Colonic mucosa (tissue), 4 donors: Measurements from ENCODE around the gene MFAP1. TPM values are rescaled to one million over a fixed set of nuclear protein-coding genes. Genes with fewer than 3 reads are reported as not detected.

Experiments used
- DNase-seq: peaks from one replicate; pipeline ENCODE4 v3.0.0-alpha.2; 2020
- H3K27ac ChIP-seq: fragments of 200-600 bp; one replicate; pipeline ENCODE4 v1.8.0; 2021
- H3K27me3 ChIP-seq: fragments of 200-600 bp; one replicate; pipeline ENCODE4 v1.8.0; 2021
- H3K36me3 ChIP-seq: fragments of 200-600 bp; one replicate; pipeline ENCODE4 v1.8.0; 2021
- H3K4me1 ChIP-seq: fragments of 200-600 bp; one replicate; pipeline ENCODE4 v1.8.0; 2021; ENCODE audit warnings: mild to moderate bottlenecking
- H3K4me3 ChIP-seq: fragments of 200-600 bp; one replicate; pipeline ENCODE4 v1.8.0; 2021
- H3K9ac ChIP-seq, 2 donors: one replicate each; pipeline ENCODE4 v1.7.0; 2013; ENCODE audit warnings: control low read depth in 2 of 2, low read depth in 2 of 2, low read length in 2 of 2
- H3K9me3 ChIP-seq: fragments of 200-600 bp; one replicate; pipeline ENCODE4 v1.8.0; 2021
- intact Hi-C: fragments of 100-400 bp; cut with DNase I; formaldehyde crosslinking; loops from one replicate; pipeline ENCODE4 v1.14.1; 2022
- total RNA-seq, 2 donors: library from RNA; stranded (reverse); fragmentation: NEBNext Ultra II Directional in 1 of 2; extraction: Animal tissue kit (Norgen Biotek cat#: 25700) in 1 of 2; gene quantifications; one replicate each; pipeline ENCODE4 v1.2.1, GENCODE V29; 2021
- TF ChIP-seq, protein P1 (sequence below): fragments of 200-600 bp; IDR thresholded peaks from one replicate; pipeline ENCODE4 v1.8.0; 2022; ENCODE audit warnings: antibody characterized with exemption, mild to moderate bottlenecking
- donor health status: healthy.
- donor health status: DM: no; HTN: no; CAD: no.
- donor health status: DM: no; HTN: no; CAD: no.

MFAP1 gene, protein sequence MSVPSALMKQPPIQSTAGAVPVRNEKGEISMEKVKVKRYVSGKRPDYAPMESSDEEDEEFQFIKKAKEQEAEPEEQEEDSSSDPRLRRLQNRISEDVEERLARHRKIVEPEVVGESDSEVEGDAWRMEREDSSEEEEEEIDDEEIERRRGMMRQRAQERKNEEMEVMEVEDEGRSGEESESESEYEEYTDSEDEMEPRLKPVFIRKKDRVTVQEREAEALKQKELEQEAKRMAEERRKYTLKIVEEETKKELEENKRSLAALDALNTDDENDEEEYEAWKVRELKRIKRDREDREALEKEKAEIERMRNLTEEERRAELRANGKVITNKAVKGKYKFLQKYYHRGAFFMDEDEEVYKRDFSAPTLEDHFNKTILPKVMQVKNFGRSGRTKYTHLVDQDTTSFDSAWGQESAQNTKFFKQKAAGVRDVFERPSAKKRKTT
- total RNA-seq, result 10 to 100 TPM; 20.7 to 27.8 TPM

DNA sequence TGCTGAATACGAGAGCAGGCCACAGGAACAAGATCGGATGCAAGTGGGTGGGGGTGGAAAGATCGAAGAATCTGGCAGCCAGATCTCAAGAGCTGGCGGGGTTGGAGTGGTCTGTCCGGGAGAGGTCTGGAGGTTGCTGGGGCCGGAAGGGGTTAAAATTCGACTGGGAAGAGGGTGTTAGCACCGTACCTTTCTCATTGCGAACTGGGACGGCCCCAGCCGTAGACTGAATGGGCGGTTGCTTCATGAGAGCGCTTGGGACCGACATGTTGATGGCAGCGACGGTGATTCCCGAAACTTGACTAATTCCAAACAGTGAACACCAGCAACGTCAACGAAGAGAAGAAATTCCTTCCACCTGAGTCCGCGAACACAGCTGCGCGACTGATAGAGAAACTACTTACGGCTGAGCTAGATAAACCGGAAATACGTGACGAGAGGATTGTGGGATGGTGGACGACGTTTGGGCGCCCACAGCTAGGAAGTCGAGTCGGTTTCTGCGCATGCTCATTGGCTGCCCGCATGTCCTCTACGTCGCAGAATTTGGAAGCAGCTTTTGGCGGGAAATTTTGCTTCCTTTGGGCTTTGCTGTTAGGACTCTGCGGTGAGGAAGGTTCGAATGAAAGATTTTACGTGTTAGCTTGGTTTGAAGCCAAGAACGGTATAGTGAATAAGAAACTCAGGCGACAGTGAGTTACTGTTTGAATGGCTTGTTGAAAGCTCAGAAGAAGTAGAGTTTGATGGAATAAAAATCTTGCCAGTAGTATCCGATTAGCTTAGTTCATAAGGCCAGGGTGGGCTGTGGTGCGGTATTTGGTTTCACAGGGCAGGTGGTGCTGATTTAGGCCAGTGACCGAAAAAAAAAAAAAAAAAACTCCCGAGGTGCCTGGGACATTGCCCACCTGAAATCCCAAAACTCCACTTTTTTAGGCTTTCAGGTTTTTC is at the start of gene MFAP1:
Gene MFAP1 (minus strand): TSS at position 389 of the 945 bp plus-strand sequence. CDS start 121 bp downstream, at position 268.
- H3K27me3 ChIP-seq, result no peaks in the 10 kb centered on the region

DNA sequence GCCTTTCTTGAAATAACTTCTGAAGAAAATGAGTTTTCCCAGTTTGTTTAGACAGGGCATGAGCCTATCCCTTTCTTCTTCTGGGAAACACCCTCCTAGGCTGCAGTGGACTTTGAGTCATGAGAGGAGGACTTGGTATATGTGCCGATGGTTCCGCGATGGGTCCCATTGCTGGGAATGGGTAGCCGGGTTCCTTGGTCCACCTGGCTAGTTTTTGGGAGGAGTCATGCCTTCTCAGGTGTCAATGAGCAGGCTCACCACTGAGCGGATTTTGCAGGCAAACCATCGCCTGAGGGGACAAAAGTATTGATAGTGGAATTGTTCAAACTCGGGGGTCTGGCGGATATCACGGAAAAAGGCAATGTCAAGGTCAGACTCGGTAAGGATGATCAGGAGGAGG is 49.2 kb upstream of the MFAP1 start:
- no peaks in the 10 kb centered on the region for H3K36me3 ChIP-seq
- intact Hi-C loops, result no loop called here
- TF ChIP-seq, protein P1, sequence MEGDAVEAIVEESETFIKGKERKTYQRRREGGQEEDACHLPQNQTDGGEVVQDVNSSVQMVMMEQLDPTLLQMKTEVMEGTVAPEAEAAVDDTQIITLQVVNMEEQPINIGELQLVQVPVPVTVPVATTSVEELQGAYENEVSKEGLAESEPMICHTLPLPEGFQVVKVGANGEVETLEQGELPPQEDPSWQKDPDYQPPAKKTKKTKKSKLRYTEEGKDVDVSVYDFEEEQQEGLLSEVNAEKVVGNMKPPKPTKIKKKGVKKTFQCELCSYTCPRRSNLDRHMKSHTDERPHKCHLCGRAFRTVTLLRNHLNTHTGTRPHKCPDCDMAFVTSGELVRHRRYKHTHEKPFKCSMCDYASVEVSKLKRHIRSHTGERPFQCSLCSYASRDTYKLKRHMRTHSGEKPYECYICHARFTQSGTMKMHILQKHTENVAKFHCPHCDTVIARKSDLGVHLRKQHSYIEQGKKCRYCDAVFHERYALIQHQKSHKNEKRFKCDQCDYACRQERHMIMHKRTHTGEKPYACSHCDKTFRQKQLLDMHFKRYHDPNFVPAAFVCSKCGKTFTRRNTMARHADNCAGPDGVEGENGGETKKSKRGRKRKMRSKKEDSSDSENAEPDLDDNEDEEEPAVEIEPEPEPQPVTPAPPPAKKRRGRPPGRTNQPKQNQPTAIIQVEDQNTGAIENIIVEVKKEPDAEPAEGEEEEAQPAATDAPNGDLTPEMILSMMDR, result no peak

More for the DNA sequence above, at the start of gene MFAP1:
- TF ChIP-seq, protein P1, result no peak
- peaks cover 14% of the 10 kb centered on the region for H3K4me1 ChIP-seq
- no peaks in the 10 kb centered on the region for H3K9me3 ChIP-seq
- no peaks in the 10 kb centered on the region for H3K36me3 ChIP-seq
- intact Hi-C loops, result no loop called here
- peak within 1 kb of the TSS; percentile 68 for H3K4me3 ChIP-seq
- peak; percentile 95 for DNase-seq
- H3K27ac ChIP-seq, result peak within 1 kb of the TSS; percentile 87
- peak within 1 kb of the TSS; percentile 71 to 90 for H3K9ac ChIP-seq

DNA sequence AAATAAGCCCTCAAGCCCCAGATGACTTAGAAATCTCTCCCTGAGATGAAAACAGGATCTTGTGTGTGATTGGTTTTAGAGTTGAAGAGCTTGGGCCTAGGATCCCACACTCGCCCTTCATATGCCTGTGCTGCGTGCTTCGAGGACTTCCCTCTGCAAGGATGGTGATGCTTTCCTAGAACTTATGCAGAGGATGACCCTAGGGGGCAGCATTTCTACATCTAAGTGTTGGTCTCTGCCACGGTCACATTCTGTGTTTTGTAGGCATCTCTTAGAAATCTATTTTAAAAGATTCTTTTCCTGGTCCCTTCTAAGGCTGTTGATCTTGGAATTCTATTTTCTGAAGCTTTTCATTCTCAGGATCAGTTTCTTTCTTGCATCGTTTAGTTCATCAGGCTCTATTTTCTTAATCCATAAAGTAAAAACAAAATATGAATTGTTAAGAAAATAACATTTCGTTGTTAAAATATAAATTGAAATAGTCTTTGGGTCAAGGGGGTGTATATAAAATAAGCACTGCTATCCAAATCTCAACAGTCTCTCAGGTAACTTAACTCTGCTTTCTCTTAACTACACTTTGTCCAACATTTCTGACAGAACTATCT is 48.0 kb upstream of the MFAP1 start:
- intact Hi-C loops, result no loop called here
- no peaks in the 10 kb centered on the region for H3K27me3 ChIP-seq
- no peaks in the 10 kb centered on the region for H3K36me3 ChIP-seq
- no peaks in the 10 kb centered on the region for H3K4me1 ChIP-seq
- no peak overlapping the region for H3K27ac ChIP-seq
- H3K9me3 ChIP-seq, result no peaks in the 10 kb centered on the region
- H3K9ac ChIP-seq, result no peak overlapping the region
- H3K4me3 ChIP-seq, result no peak overlapping the region
- peak; percentile 25 for DNase-seq
- TF ChIP-seq, protein P1, result peak; percentile 34

More for the DNA sequence above, 49.2 kb upstream of the MFAP1 start:
- Histone ChIP-seq H3K27me3 (no peaks in the 10 kb centered on the region), H3K27ac (no peak overlapping the region), H3K9ac (no peak overlapping the region), H3K4me3 (no peak overlapping the region), H3K4me1 (no peaks in the 10 kb centered on the region), H3K9me3 (no peaks in the 10 kb centered on the region)
- DNase-seq, result no peak

DNA sequence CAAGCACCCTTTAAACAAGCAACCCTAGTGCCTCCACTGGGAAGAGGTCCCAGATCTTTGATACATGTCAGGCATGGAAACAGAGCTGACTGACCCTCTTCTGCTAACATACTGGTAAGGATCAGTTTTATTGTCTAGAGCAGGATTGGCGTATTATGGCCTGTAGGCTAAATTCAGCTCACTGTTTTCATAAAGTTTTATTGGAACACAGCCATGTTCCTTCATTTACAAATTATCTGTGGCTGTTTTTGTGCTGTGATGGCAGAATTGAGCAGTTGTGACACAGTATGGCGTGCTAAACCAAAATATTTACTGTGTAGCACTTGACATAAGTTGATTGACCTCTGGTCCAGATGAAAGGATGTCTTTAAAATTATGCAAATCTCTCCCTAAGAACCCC is 47.3 kb upstream of the MFAP1 start:
- no peak for DNase-seq
- Histone ChIP-seq H3K27me3 (no peaks in the 10 kb centered on the region), H3K4me3 (no peak overlapping the region), H3K9me3 (no peaks in the 10 kb centered on the region), H3K4me1 (no peaks in the 10 kb centered on the region), H3K36me3 (no peaks in the 10 kb centered on the region), H3K27ac (no peak overlapping the region), H3K9ac (no peak overlapping the region)
- intact Hi-C loops, result no loop called here
- TF ChIP-seq, protein P1, result no peak

DNA sequence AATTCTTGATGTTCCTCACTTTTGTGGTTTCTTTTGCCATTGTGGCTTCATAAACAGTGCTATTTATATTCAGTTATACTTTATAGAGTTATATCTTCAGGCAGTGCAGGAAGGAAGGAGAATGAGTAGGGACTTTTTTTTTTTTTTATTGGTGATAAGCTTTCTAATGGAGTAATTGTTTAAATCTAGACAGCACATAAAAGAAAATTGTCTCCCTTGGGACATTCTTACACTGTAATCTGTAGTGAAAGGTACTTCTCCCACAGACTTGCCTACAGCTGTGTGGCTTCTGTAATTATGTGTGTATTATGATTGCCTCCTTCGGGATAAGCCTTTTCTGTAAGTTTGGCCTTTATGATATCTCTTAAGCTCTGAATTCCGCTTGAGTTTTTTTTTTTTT is 43.9 kb upstream of the MFAP1 start:
- H3K9ac ChIP-seq, result no peak overlapping the region
- TF ChIP-seq, protein P1, result no peak
- H3K4me3 ChIP-seq, result no peak overlapping the region
- H3K36me3 ChIP-seq, result no peaks in the 10 kb centered on the region
- intact Hi-C loops, result no loop called here
- H3K27me3 ChIP-seq, result no peaks in the 10 kb centered on the region
- H3K4me1 ChIP-seq, result no peaks in the 10 kb centered on the region
- no peaks in the 10 kb centered on the region for H3K9me3 ChIP-seq
- no peak overlapping the region for H3K27ac ChIP-seq
- no peak for DNase-seq
